Mesenteric fat pad (tissue), 1 donor: Measurements from ENCODE around the gene ENTPD5. TPM values are rescaled to one million over a fixed set of nuclear protein-coding genes. Genes with fewer than 3 reads are reported as not detected.
"Not testable (repeated sequence)": the region's sequence is repeated elsewhere in the genome, so short reads cannot be mapped to it uniquely, and the experiment has no call there.

Experiments used
- DNase-seq: peaks from one replicate; pipeline ENCODE4 v3.0.0-alpha.2; 2020; ENCODE audit warnings: low spot score
- total RNA-seq: library from RNA; stranded (reverse); fragmentation: NEBNext Ultra II Directional; extraction: Animal tissue kit (Norgen Biotek cat#: 25700); gene quantifications from one replicate; pipeline ENCODE4 v1.2.1, GENCODE V29; 2021
- donor health status: DM: yes; HTN: yes; CAD: no.

Gene ENTPD5
- total RNA-seq, 1 donor from 2014 or later = 17.1 TPM

DNA sequence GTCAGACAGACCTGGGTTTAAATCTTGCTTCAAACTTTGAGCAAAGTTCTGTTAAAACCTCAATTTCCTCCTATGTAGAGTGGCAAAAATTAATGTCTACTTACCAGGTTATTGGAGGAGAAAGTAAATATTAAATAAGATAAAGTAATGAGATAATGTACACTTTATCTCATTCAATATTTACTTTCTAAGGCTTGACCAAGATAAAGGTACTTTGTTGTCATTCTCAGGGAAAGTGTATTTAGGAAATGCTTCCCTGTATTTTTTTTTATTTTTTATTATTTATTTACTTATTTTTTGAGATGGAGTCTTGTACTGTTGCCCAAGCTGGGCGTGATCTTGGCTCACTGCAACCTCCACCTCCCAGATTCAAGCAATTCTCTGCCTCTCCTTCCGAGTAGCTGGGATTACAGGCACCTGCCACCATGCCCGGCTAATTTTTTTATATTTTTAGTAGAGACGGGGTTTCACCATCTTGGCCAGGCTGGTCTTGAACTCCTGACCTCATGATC lies 73.9 kb downstream of the ENTPD5 start:
- DNase-seq = no peak

DNA sequence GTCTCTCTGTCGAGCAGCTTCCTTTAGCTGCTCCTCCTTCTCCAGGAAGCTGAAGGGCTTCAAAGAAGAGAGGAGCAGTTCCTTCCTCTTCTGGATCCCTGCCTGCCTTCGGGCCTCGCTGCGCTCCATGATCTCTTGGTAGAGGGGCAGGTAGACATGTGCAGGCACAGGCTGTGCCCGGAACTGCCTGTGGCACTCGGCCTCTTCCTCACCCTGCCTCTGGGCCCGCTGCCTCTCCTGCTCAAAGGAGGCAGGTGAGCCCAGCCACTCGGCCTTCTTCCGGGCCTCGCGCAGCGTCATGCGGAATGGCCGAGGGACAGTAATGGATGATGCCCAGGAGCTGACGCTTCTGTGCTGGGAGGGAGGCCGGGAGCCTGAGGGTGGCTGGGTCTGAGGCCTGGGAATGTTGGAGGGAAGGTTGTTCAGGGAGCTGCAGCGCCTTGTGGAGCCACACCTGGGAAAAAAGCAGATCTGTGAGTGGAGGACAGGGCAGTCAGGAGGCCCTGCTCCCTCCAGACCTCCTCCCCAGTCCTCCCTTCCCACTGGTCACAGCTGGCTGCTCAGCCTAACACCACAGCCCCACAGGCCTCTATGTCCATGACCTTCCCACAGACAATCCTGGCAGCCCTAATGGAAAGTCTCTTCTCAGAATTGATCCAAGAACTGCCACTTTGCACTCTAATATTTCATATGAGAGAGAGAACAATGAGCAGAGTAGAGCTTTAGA lies 74.5 kb downstream of the ENTPD5 start:
- DNase-seq = no peak

DNA sequence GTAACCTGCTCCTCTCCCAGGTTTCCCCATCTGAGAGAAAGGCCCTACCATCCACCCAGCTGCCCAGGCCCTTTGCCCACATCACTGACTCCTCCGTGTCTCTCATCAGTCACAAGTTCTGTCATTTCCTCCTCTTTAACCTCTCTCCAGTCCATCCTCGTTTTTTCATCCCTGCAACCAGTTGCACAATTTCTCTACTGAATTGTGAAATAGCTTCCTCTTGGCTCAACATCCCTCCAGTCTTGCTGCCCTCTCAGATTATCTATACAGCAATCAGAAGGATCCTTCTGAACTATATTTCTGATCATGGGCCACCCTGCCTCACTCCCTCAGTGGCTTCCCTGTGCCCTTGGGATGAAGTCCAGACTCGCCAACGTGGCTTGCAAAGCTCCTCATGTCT lies 76.0 kb downstream of the ENTPD5 start:
- DNase-seq = no peak

DNA sequence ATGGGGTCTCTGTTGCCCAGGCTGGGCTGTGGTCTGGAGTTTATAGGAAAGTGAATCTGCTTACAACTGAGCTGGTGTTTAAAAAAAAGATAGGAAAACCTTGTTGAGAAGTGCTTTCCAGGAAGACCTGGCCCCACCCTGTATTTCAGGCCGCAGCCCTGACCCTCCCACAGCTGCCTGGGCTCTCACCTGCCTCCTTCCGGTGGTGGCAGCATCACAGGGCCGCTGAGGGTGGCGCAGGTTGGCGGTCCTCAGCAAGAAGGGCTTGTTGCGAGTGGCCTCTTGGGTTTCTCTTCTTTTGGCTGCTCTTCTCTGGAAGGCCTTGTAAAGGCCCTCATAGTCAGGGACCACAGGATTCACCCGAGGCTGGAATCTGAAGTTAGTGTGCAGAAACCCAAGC lies 76.9 kb downstream of the ENTPD5 start:
- no peak for DNase-seq

DNA sequence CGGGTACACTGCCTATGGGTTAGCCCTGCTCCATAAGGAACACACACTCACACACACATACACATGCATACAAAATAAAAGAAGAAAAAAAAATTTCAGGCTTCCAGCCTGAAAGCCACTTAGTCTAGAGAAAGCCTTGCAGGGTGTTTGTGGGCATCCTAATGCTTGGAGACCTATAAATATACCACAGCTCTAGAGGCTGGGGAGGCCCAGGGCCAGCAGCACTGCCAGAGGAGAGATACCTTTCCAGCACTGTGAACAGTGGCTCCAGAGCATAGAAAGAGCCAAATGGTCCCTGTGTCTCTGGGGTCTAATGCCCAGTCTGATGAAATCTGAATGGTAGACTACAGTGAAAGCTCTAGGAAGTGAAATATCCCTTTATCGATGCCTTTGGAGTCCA lies 82.1 kb downstream of the ENTPD5 start:
- DNase-seq = no peak

DNA sequence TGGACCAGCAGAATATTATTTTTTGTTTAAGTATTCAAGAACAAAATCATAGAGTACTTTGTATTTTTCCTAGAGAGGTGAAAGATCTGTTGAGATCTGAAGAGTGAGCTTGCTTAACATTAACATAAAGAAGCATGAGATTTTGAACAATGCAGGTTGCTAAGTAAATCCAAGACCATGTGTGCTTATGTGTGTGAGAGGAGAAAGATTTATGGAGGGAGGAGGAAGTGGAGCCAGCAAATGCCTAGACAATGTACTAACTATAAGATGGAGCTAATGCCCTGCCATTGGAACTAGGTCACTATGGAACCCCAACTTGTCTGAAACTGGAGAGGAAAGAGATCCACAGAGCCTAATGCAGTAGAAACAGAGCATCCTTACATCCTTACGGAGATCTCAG lies 82.5 kb downstream of the ENTPD5 start:
- DNase-seq = no peak

DNA sequence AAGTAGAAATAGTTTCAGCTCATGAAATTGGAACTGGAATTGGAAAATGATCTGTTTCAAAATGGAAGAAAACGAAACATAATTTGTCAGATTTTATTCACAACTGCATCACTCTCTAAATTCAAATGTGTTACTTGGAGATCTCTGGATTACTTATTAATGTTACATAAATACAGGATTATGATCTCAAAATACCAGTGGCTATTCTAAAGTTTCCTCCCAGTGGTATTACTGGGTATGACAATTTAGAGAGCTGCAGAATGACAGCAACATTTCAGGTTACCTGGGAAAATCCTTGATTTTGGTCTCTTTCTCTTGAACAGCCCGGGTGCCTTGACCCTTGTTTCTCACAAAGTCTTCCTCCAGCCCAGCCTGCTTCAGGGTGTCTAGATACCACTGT lies 83.4 kb downstream of the ENTPD5 start:
- DNase-seq = no peak

DNA sequence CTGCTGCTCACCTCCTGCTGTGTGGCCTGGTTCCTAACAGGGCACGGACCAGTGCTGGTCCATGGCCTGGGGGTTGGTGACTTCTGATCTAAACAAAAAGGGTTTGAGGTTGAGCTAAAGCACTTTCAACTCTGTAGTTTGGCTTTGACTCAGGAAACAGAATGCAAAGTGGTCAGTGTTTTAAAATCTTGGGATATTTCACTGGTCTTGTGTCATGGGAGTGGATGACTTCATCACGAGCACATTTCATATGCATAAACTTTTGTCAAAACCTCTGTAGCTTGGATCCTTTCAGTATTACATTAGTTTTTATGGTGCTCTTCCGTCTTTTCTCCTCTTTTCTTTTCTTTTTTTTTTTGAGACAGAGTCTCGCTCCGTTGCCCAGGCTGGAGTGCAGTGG lies 94.8 kb downstream of the ENTPD5 start:
- DNase-seq = no peak

DNA sequence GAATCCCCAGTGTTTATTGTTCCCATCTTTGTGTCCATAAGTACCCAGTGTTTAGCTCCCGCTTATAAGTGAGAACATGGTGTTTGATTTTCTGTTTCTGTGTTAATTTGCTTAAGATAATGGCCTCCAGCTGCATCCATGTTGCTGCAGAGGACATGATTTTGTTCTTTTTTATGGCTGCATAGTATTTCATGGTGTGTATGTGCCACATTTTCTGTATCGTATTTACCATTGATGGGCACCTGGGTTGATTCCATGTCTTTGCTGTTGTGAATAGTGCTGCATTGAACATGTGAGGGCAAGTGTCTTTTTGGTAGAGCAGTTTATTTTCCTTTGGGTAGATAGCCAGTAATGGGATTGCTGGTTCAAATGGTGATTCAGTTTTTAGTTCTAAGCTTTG lies 99.6 kb downstream of the ENTPD5 start:
- DNase-seq = not testable (repeated sequence)

DNA sequence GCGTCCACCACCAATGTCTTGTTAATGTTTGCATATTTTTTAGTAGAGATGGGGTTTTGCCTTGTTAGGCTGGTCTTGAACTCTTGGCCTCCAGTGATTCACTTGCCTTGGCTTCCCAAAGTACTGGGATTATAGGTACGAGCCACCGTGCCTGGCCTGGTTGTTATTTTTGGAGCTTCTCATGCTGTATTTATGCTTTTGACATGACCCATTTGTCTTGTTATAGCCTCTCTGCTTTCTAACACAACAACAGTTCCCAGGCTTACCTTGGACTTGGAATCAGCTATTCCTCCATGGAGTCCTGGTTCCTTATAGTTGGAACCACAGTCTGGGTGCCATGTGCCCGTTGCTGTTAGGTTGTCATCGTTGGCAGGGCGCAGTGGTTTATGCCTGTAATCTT lies 102.8 kb downstream of the ENTPD5 start:
- no peak for DNase-seq

DNA sequence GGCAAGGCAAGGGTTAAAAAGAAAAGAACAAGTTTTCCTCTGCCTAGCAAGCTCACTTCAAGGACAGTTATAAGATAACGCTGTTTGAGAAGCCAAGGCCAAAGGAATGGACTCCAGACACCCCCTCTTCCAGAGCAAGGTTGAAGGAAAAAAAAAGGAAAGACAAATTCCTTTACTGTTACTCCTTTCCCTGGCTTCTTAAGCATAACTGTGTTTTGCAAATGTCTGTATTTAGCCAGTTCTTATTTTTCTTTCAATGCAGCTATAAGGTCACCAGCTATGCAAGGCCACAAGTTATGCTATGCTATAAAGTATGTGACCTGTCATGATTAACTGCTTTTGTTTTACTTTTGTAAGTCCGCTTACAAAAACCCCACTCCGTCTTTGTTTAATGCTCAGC lies 105.8 kb downstream of the ENTPD5 start:
- DNase-seq = no peak

DNA sequence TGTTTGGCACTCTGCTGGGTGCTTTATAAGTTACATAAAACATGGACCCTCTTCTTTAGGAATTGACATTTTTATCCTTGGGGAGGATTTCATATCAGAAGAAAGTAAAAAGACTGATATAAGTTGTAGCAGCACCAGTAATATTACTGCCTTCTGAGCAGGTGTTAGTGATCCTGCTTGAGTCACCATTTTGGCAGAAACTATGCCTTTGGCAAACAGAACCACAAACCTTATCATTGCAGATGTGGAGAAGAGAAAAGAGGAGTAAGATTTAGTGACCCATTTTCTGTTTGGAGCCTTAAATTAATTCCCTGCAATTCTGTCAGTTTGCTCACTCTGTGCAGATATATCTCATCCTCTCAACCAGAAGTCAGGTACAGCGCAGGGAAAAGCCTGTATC lies 109.4 kb downstream of the ENTPD5 start:
- DNase-seq = no peak

Other genes starting within 250 kb of the ENTPD5 start
- 7.3 TPM for gene PTGR2, start 167.5 kb downstream of the ENTPD5 start, total RNA-seq
- gene ZNF410, start 132.4 kb downstream of the ENTPD5 start, total RNA-seq = 51.1 TPM
- gene FAM161B, start 69.2 kb downstream of the ENTPD5 start, total RNA-seq = 2.7 TPM
- gene COQ6, start 69.0 kb downstream of the ENTPD5 start, total RNA-seq = 17.1 TPM
- gene BBOF1, start 61 bp upstream of the ENTPD5 start, total RNA-seq = 3.1 TPM
- 42.1 TPM for gene ALDH6A1, start 65.2 kb upstream of the ENTPD5 start, total RNA-seq
- 9.2 TPM for gene LIN52, start 65.7 kb upstream of the ENTPD5 start, total RNA-seq
- not detected for gene VSX2, start 220.2 kb upstream of the ENTPD5 start, total RNA-seq